GM13977 (cell line): ENCODE measurements around the gene REPIN1.

ENCODE experiments used
- DNase-seq: peaks from one replicate; pipeline ENCODE4 v3.0.0; 2012; ENCODE audit warnings: low spot score
- CTCF ChIP-seq: IDR thresholded peaks from 2 replicates; pipeline ENCODE4 v1.5.1; 2012; ENCODE audit warnings: mild to moderate bottlenecking, control low read depth; ENCODE audit not compliant: insufficient read depth; ENCODE audit errors: extremely low read depth, missing control alignments
- in situ Hi-C: fragments of 300-500 bp; cut with MboI; formaldehyde crosslinking; loops from one replicate; pipeline ENCODE4 v1.12.0; 2022; ENCODE audit warnings: low sequenced_read_pairs, low pct_unique_long_range_greater_than_20kb, mixed read lengths, inconsistent platforms; ENCODE audit not compliant: unreplicated experiment

Gene REPIN1

DNA sequence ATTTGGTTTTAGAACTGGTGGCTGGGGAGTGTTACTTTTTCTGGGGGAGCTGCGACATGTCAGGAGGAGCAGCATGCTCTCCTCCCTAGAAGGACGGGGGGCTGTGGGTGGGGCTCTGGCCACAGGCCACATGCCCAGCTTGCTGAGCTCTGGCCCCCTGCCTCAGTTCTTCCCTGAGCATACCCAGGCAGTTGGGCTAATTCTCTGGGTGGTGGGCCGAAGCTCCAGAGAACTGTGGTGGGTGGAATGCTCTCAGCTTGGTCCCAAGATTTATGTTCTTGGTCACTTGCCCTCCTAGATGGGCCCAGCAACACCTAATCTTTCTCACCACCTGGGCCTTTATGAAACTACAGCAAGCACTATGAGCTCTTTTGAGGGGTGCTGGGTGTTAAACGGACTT is 5.4 kb downstream of the REPIN1 start:
- no peak for DNase-seq
- in situ Hi-C loops: no loop called here
- no peak for TF ChIP-seq CTCF

DNA sequence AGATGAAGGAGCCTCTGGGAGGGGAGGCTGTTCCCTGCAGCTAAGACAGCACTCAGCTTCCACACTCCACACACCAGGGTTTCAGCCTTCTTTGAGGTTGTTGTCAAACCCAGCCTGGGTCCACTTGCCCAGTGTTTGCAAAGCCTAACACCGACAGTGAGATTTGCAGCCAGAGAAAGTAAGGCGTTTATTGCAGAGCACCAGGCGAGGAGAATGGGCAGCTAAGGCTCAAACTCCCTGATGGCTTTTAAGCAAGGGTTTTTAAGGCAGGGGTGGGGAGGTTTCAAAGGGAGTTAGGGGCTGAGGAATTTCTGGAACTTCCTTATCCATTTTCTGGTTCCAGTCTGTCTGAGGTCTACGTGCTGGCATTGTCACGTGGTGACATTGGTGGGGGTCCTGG is 5.8 kb downstream of the REPIN1 start:
- in situ Hi-C loops: no loop called here
- no peak for DNase-seq
- TF ChIP-seq CTCF: no peak

DNA sequence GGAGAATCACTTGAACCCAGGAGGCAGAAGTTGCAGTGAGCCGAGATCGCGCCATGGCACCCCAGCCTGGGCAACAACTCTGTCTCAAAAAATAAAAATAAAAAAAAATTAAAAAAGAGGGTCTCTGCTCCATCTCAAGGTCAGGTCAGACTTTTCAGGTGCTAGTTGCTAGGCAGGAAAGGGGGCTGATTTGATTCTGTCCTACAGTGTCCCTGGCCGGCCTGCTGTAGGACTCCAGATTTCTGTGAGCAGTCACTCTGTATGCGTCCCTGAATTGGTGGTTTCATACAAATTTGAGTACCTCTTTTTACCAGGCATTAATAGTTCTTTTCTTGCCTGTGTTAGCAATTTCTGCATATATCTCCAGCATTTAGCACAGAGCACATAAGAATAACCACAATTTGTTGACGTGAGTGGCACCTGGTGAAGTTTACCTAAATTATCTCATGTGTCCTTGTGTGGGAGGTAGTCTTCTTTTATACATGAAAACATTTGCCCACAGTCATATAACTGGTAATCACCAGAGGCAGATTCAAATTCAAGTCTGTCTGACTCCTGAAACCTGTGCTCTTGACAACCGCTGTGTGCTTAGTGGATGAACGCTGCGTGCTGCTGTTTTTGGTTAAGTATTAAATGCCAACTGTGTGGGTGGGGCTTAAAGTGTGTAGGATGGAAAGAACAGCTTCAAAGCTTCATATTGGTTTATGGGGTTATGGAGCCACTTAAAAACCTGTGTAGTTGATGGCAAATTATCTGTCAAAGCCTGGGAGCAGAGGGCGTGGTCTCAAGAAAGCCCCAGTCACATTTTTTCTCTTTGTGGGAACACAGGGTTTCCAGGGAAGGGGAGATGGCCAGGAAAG is 7.3 kb downstream of the REPIN1 start:
- TF ChIP-seq CTCF: no peak
- DNase-seq: no peak
- in situ Hi-C loops: no loop called here

DNA sequence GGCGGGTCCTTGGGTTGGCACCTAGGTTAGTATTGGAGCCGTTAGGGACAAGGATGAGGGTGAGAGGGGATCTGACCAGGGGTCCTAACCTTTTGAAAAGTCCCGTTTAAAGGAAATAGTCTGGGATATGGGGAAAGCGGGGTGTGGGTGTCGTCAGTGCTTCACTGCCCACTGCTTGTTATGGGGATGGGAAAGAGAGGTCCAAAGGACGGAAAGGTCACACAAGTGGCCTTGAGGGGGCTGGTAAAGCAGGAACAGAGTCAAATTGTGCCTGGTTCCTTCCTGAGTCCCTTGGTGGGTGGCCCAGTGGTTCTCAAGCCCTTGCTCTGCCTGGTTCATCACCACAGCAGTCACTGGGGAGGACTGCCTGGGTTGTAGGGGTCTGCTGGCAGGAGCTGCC is 7.9 kb downstream of the REPIN1 start:
- in situ Hi-C loops: no loop called here
- no peak for TF ChIP-seq CTCF

GRCh38 chr7:150377196-150377595 is 8.6 kb downstream of the REPIN1 start:
- TF ChIP-seq CTCF: no peak
- no peak for DNase-seq
- in situ Hi-C loops: no loop called here

More for the DNA sequence above, 7.9 kb downstream of the REPIN1 start:
- no peak for DNase-seq

DNA sequence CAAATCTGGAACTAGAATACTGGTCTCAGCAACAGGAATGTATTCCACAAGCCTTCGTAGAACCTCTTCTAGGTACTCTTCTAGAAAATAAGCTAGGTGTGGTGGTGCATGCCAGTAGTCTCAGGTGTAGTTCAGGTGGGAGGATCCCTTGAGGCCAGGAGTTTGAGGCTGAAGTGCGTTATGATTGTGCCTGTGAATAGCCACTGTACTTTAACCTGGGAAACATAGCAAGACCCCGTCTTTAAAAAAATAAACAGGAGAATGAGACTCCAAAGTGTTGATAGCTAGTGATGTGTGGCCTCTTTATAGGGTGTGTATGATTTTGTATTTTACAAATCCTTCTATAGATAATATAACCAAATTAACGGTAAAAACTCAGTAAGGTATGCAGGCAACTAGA is 9.0 kb downstream of the REPIN1 start:
- no peak for TF ChIP-seq CTCF
- no peak for DNase-seq
- in situ Hi-C loops: no loop called here
